Keratinocyte (primary cell): ENCODE data around the gene CCDC40.

Source experiments
- CTCF ChIP-seq, 3 experiments: IDR thresholded peaks in 1 of 3; conservative IDR thresholded peaks in 1 of 3; optimal IDR thresholded peaks in 1 of 3; 2 replicates in 2 of 3; 3 replicates in 1 of 3; pipeline versions ENCODE3 to v1.5.1; 2011; ENCODE audit warnings: low read length in 3 of 3, mild to moderate bottlenecking in 3 of 3, moderate library complexity in 2 of 3, control low read depth in 1 of 3, inconsistent platforms in 1 of 3; ENCODE audit not compliant: insufficient read depth in 2 of 3; ENCODE audit errors: extremely low read depth in 1 of 3
- EZH2 ChIP-seq: IDR thresholded peaks from one replicate; pipeline ENCODE4 v1.6.1; 2012; ENCODE audit warnings: inconsistent platforms, mild to moderate bottlenecking, low read length, moderate library complexity

GRCh38 chr17:80100035-80100323 is 63.5 kb downstream of the CCDC40 start:
- TF ChIP-seq CTCF (optimal IDR thresholded peaks at IDR 0.05 in 1 of 3, IDR thresholded peaks at IDR 0.05 in 1 of 3, conservative IDR thresholded peaks at IDR 0.05 in 1 of 3; ENCODE audit: extremely low read depth in 1 of 3, insufficient read depth in 2 of 3, low read length in 3 of 3), result no peak
- no peak for TF ChIP-seq EZH2
